Neural crest cell (in vitro differentiated cells): Measurements from ENCODE around the gene PMEPA1. TPM values are rescaled to one million over a fixed set of nuclear protein-coding genes. Genes with fewer than 3 reads are reported as not detected.

Experiments
- DNase-seq: peaks from one replicate; pipeline ENCODE4 v3.0.0; 2021; ENCODE audit warnings: low read depth, mixed read lengths, low spot score
- H3K27ac Mint-ChIP-seq: one replicate; pipeline ENCODE4 v1.8.0; 2021; ENCODE audit warnings: mild to moderate bottlenecking, mixed read lengths; ENCODE audit not compliant: unreplicated experiment
- H3K27me3 Mint-ChIP-seq: 2 replicates; pipeline ENCODE4 v1.8.0; 2021; ENCODE audit warnings: low read depth, mild to moderate bottlenecking, mixed read lengths
- H3K36me3 Mint-ChIP-seq: 2 replicates; pipeline ENCODE4 v1.8.0; 2021; ENCODE audit warnings: low read depth, mild to moderate bottlenecking, mixed read lengths
- H3K4me1 Mint-ChIP-seq: 2 replicates; pipeline ENCODE4 v1.8.0; 2021; ENCODE audit warnings: mixed read lengths
- H3K4me3 Mint-ChIP-seq: one replicate; pipeline ENCODE4 v1.8.0; 2021; ENCODE audit warnings: mild to moderate bottlenecking, mixed read lengths
- H3K9me3 Mint-ChIP-seq: 2 replicates; pipeline ENCODE4 v1.8.0; 2021; ENCODE audit warnings: mixed read lengths
- total RNA-seq: library from RNA; stranded (reverse); gene quantifications from 2 replicates; pipeline ENCODE4 v1.2.1, GENCODE V29; 2021
- TF ChIP-seq, protein P1 (sequence below): fragments of 200-600 bp; sonication (generic); conservative IDR thresholded peaks from 2 replicates; pipeline ENCODE4 v1.5.0; 2021; ENCODE audit warnings: antibody characterized with exemption, mild to moderate bottlenecking

Gene PMEPA1
- total RNA-seq, 1 donor from 2014 or later = 3.2 TPM

DNA sequence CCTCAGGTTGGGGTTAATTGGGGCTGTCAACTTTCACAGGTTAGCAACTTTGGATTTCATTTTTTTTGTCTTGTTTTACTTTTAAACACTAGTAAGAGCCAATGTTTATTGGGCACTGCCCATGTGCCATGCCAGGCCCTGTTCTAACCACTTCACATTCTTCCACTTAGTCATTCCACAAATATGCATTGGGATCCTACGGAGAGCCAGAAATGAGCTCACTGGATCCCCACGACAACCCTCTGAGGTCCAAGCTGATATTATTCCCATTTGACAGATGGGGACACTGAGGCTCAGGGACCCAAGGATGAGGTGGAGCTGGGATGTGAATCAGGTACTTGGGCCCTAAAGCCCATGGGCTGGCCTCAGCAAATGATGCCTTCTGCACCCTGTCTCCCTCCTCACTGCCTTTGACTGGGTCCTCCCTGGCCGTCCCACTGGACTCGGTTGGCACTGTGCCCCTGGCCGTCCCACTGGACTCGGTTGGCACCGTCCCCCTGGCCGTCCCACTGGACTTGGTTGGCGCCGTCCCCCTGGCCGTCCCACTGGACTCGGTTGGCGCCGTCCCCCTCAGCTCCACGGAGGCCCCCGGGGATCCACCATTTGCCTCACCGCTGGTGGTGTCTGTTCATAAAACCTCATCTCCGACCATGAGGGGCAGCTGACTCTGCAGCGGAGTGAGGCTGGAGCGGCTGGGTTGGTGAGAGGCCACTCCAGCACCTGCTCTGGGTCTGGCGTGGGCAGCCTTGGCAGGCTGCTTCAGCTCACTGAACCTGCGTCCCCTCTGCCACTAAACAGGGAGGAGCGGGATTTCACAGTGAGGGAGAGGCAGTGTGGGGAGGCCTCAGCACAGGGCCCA, 4.8 kb upstream of the PMEPA1 start:
- Mint-ChIP-seq H3K4me3 (no peak overlapping the region), H3K27ac (no peak overlapping the region), H3K36me3 (no peaks in the 10 kb centered on the region), H3K4me1 (peaks cover 31% of the 10 kb centered on the region), H3K27me3 (peaks cover 77% of the 10 kb centered on the region), H3K9me3 (no peaks in the 10 kb centered on the region)
- TF ChIP-seq, protein P1, sequence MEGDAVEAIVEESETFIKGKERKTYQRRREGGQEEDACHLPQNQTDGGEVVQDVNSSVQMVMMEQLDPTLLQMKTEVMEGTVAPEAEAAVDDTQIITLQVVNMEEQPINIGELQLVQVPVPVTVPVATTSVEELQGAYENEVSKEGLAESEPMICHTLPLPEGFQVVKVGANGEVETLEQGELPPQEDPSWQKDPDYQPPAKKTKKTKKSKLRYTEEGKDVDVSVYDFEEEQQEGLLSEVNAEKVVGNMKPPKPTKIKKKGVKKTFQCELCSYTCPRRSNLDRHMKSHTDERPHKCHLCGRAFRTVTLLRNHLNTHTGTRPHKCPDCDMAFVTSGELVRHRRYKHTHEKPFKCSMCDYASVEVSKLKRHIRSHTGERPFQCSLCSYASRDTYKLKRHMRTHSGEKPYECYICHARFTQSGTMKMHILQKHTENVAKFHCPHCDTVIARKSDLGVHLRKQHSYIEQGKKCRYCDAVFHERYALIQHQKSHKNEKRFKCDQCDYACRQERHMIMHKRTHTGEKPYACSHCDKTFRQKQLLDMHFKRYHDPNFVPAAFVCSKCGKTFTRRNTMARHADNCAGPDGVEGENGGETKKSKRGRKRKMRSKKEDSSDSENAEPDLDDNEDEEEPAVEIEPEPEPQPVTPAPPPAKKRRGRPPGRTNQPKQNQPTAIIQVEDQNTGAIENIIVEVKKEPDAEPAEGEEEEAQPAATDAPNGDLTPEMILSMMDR = no peak
- no peak for DNase-seq

GRCh38 chr20:57713951-57714350, 4.1 kb upstream of the PMEPA1 start:
- TF ChIP-seq, protein P1 = no peak
- H3K9me3 Mint-ChIP-seq = no peaks in the 10 kb centered on the region
- H3K27me3 Mint-ChIP-seq = peaks cover 71% of the 10 kb centered on the region
- no peak overlapping the region for H3K27ac Mint-ChIP-seq
- H3K4me1 Mint-ChIP-seq = peaks cover 31% of the 10 kb centered on the region
- no peak overlapping the region for H3K4me3 Mint-ChIP-seq
- DNase-seq = no peak
- H3K36me3 Mint-ChIP-seq = no peaks in the 10 kb centered on the region

DNA sequence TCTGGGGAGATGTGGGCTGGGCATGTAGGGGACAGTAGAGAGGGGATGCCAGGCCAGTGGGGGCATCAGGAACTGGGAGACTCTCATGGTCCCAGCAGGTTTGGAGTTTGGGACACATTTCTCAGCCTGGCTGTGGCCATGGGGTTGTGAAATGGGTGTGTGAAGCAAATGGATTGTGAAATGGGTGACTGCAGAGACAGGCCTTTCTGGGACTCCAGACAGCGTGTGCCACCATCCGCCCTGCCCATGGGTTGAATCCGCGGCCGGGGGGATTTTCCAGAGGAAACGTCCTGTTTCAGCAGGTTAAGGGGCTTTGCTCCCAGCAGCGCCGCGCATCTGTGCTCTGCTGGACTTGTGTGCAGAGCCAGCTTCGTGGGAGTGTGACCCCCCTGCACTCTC, 3.7 kb upstream of the PMEPA1 start:
- Mint-ChIP-seq H3K9me3 (no peaks in the 10 kb centered on the region), H3K4me3 (no peak overlapping the region), H3K27ac (no peak overlapping the region), H3K4me1 (peaks cover 35% of the 10 kb centered on the region), H3K36me3 (no peaks in the 10 kb centered on the region), H3K27me3 (peaks cover 74% of the 10 kb centered on the region)
- TF ChIP-seq, protein P1 = no peak
- no peak for DNase-seq

DNA sequence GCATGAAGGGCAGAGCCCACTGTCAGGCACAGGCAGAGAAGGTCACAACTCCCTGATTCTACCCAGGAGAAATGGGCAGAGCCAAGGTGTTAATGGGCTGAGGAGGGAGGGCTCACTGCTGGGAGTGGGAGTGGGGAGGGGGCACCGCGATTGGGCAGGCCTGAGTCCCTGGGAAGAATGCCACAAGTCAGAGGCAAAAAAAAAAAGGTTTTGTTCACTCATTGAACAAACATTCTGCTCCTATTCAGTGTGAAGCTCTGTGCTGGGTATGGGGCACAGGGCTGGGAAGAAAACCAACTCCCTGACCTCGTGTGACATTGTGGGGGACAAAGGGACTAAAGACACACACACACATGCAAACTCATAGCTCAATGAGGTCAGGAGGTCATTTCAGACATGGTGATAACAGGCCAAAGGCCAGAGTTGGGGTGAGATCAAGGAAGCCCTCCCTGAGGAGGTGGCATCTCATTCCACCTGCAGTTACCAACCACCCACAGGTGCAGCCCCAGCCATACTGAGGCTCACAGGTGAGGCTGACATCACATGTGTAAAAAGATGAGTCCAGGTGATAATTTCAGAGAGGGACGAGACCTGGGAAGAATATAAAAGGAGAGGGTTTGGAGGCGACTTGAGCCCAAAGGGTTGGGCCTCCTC, 3.2 kb upstream of the PMEPA1 start:
- no peak overlapping the region for H3K27ac Mint-ChIP-seq

DNA sequence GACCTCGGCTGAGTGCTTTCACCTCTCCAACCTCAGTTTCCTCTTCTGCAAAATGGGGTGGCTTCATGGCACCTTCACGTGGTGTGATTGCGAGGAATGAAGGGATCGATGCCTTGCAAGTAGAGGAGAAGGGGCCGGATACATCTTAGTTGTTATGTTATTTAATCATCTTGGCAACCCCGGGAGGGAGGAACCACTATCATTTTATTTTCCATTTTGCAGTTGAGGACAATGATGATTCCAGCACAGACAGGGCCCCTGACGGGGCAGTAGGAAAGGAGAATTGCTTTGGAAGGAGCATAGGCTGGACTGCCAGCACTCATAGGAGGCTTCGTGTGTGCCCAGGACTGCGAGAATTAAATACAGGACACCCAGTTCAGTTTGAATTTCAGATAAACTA, 2.5 kb upstream of the PMEPA1 start:
- Mint-ChIP-seq H3K27ac (no peak overlapping the region), H3K4me1 (peaks cover 37% of the 10 kb centered on the region), H3K27me3 (peaks cover 76% of the 10 kb centered on the region), H3K9me3 (no peaks in the 10 kb centered on the region), H3K36me3 (no peaks in the 10 kb centered on the region), H3K4me3 (peak overlapping the region; percentile 66)
- no peak for DNase-seq
- TF ChIP-seq, protein P1 = no peak

More for the DNA sequence above, 3.2 kb upstream of the PMEPA1 start:
- peaks cover 76% of the 10 kb centered on the region for H3K27me3 Mint-ChIP-seq
- peak overlapping the region; percentile 28 for H3K4me3 Mint-ChIP-seq
- no peaks in the 10 kb centered on the region for H3K36me3 Mint-ChIP-seq
- H3K4me1 Mint-ChIP-seq = peaks cover 35% of the 10 kb centered on the region
- TF ChIP-seq, protein P1 = no peak
- no peak for DNase-seq
- H3K9me3 Mint-ChIP-seq = no peaks in the 10 kb centered on the region
